ENCODE measurements around the gene TRA2B.

Gene TRA2B

GRCh38 chr3:185961675-185962232 lies 23.9 kb upstream of the TRA2B start:
- Mint-ChIP-seq H3K36me3 (ENCODE audit: low read depth) (peaks cover 5% of the 10 kb centered on the region), H3K4me3 (no peak overlapping the region), H3K9me3 (peaks cover 13% of the 10 kb centered on the region), H3K27ac (no peak overlapping the region), H3K27me3 (peaks cover 6% of the 10 kb centered on the region), H3K4me1 (peaks cover 9% of the 10 kb centered on the region)
- peak; percentile 88 for ATAC-seq
- DNase-seq, result peak; percentile 56

- Mint-ChIP-seq H3K27me3 (peaks cover 6% of the 10 kb centered on the region), H3K36me3 (ENCODE audit: low read depth) (peaks cover 2% of the 10 kb centered on the region), H3K9me3 (peaks cover 10% of the 10 kb centered on the region), H3K27ac (no peak overlapping the region), H3K4me3 (no peak overlapping the region), H3K4me1 (peaks cover 9% of the 10 kb centered on the region)
- ATAC-seq, result peak; percentile 47
- no peak for DNase-seq
Measured at GRCh38 chr3:185960522-185961288, 22.9 kb upstream of the TRA2B start.

GRCh38 chr3:185959609-185960521 lies 22.1 kb upstream of the TRA2B start:
- no peak overlapping the region for H3K27ac Mint-ChIP-seq
- ATAC-seq (peak; percentile 12), DNase-seq (no peak)
- no peaks in the 10 kb centered on the region for H3K36me3 Mint-ChIP-seq (ENCODE audit: low read depth)
- peaks cover 9% of the 10 kb centered on the region for H3K4me1 Mint-ChIP-seq
- no peak overlapping the region for H3K4me3 Mint-ChIP-seq
- H3K27me3 Mint-ChIP-seq, result peaks cover 8% of the 10 kb centered on the region
- peaks cover 6% of the 10 kb centered on the region for H3K9me3 Mint-ChIP-seq

- Mint-ChIP-seq H3K9me3 (peaks cover 6% of the 10 kb centered on the region), H3K27ac (peak overlapping the region; percentile 43), H3K27me3 (peaks cover 12% of the 10 kb centered on the region)
Measured at GRCh38 chr3:185958626-185959025, 20.8 kb upstream of the TRA2B start.

GRCh38 chr3:185956244-185956643 lies 18.4 kb upstream of the TRA2B start:
- Mint-ChIP-seq H3K36me3 (ENCODE audit: low read depth) (no peaks in the 10 kb centered on the region), H3K27ac (no peak overlapping the region), H3K4me3 (no peak overlapping the region), H3K27me3 (peaks cover 14% of the 10 kb centered on the region), H3K9me3 (peaks cover 6% of the 10 kb centered on the region), H3K4me1 (peaks cover 7% of the 10 kb centered on the region)
- ATAC-seq (no peak), DNase-seq (no peak)

More at GRCh38 chr3:185958626-185959025, 20.8 kb upstream of the TRA2B start:
- H3K36me3 Mint-ChIP-seq (ENCODE audit: low read depth), result no peaks in the 10 kb centered on the region
- H3K4me1 Mint-ChIP-seq, result peaks cover 7% of the 10 kb centered on the region
- H3K4me3 Mint-ChIP-seq, result no peak overlapping the region
- no peak for DNase-seq
- ATAC-seq, result no peak

- ATAC-seq (no peak), DNase-seq (no peak)
- Mint-ChIP-seq H3K27ac (no peak overlapping the region), H3K4me3 (no peak overlapping the region), H3K27me3 (peaks cover 14% of the 10 kb centered on the region), H3K4me1 (peaks cover 7% of the 10 kb centered on the region), H3K9me3 (peaks cover 6% of the 10 kb centered on the region), H3K36me3 (ENCODE audit: low read depth) (no peaks in the 10 kb centered on the region)
Measured at GRCh38 chr3:185954366-185954723, 16.5 kb upstream of the TRA2B start.

- Mint-ChIP-seq H3K27ac (no peak overlapping the region), H3K9me3 (no peaks in the 10 kb centered on the region), H3K4me1 (no peaks in the 10 kb centered on the region), H3K36me3 (ENCODE audit: low read depth) (no peaks in the 10 kb centered on the region), H3K4me3 (no peak overlapping the region), H3K27me3 (peaks cover 18% of the 10 kb centered on the region)
- DNase-seq, result no peak
- no peak for ATAC-seq
Measured at GRCh38 chr3:185950728-185951127, 12.9 kb upstream of the TRA2B start.

- DNase-seq (no peak), ATAC-seq (no peak)
- no peak overlapping the region for H3K27ac Mint-ChIP-seq
- no peak overlapping the region for H3K4me3 Mint-ChIP-seq
- H3K36me3 Mint-ChIP-seq (ENCODE audit: low read depth), result no peaks in the 10 kb centered on the region
- no peaks in the 10 kb centered on the region for H3K9me3 Mint-ChIP-seq
- peaks cover 16% of the 10 kb centered on the region for H3K27me3 Mint-ChIP-seq
- H3K4me1 Mint-ChIP-seq, result no peaks in the 10 kb centered on the region
Measured at GRCh38 chr3:185949515-185949914, 11.7 kb upstream of the TRA2B start.

GRCh38 chr3:185948292-185948691 lies 10.5 kb upstream of the TRA2B start:
- DNase-seq, result no peak
- ATAC-seq, result no peak
- H3K36me3 Mint-ChIP-seq (ENCODE audit: low read depth), result no peaks in the 10 kb centered on the region
- peaks cover 12% of the 10 kb centered on the region for H3K4me1 Mint-ChIP-seq
- no peaks in the 10 kb centered on the region for H3K9me3 Mint-ChIP-seq
- no peak overlapping the region for H3K4me3 Mint-ChIP-seq
- no peak overlapping the region for H3K27ac Mint-ChIP-seq
- H3K27me3 Mint-ChIP-seq, result peaks cover 12% of the 10 kb centered on the region

GRCh38 chr3:185943760-185944106 lies 5.9 kb upstream of the TRA2B start:
- Mint-ChIP-seq H3K27ac (no peak overlapping the region), H3K36me3 (ENCODE audit: low read depth) (no peaks in the 10 kb centered on the region), H3K4me1 (peaks cover 27% of the 10 kb centered on the region), H3K4me3 (no peak overlapping the region), H3K9me3 (no peaks in the 10 kb centered on the region), H3K27me3 (peaks cover 14% of the 10 kb centered on the region)
- ATAC-seq (peak; percentile 23), DNase-seq (no peak)

- peak; percentile 93 for ATAC-seq
- DNase-seq, result peak; percentile 83
- H3K36me3 Mint-ChIP-seq (ENCODE audit: low read depth), result peaks cover 2% of the 10 kb centered on the region
- H3K4me1 Mint-ChIP-seq, result peaks cover 30% of the 10 kb centered on the region
- H3K27me3 Mint-ChIP-seq, result peaks cover 14% of the 10 kb centered on the region
- peak overlapping the region; percentile 27 for H3K4me3 Mint-ChIP-seq
- peaks cover 3% of the 10 kb centered on the region for H3K9me3 Mint-ChIP-seq
- H3K27ac Mint-ChIP-seq, result no peak overlapping the region
Measured at GRCh38 chr3:185942907-185943759, 5.3 kb upstream of the TRA2B start.

GRCh38 chr3:185942396-185942795 lies 4.6 kb upstream of the TRA2B start:
- Mint-ChIP-seq H3K4me3 (no peak overlapping the region), H3K36me3 (ENCODE audit: low read depth) (peaks cover 8% of the 10 kb centered on the region), H3K9me3 (peaks cover 4% of the 10 kb centered on the region), H3K27ac (no peak overlapping the region), H3K4me1 (peaks cover 36% of the 10 kb centered on the region), H3K27me3 (peaks cover 12% of the 10 kb centered on the region)
- DNase-seq (no peak), ATAC-seq (no peak)

- DNase-seq (no peak), ATAC-seq (no peak)
- Mint-ChIP-seq H3K4me1 (peaks cover 36% of the 10 kb centered on the region), H3K27me3 (peaks cover 6% of the 10 kb centered on the region), H3K36me3 (ENCODE audit: low read depth) (peaks cover 22% of the 10 kb centered on the region), H3K27ac (no peak overlapping the region), H3K4me3 (no peak overlapping the region), H3K9me3 (peaks cover 4% of the 10 kb centered on the region)
Measured at GRCh38 chr3:185940951-185941350, 3.1 kb upstream of the TRA2B start.

- Mint-ChIP-seq H3K27me3 (peaks cover 5% of the 10 kb centered on the region), H3K9me3 (peaks cover 4% of the 10 kb centered on the region)
Measured at GRCh38 chr3:185939721-185940120, 1.9 kb upstream of the TRA2B start.

More at GRCh38 chr3:185939721-185940120, 1.9 kb upstream of the TRA2B start:
- Mint-ChIP-seq H3K36me3 (ENCODE audit: low read depth) (peaks cover 35% of the 10 kb centered on the region), H3K27ac (peak overlapping the region; percentile 3), H3K4me1 (peaks cover 42% of the 10 kb centered on the region), H3K4me3 (no peak overlapping the region)
- ATAC-seq, result no peak
- DNase-seq, result no peak
